ACC112 (cell line): ENCODE measurements around the gene ST7L.

Source experiments
- H2AFZ ChIP-seq: fragments of 200-600 bp; sonication (generic); one replicate; pipeline ENCODE4 v1.6.0; 2017; ENCODE audit warnings: antibody characterized with exemption, low read length; ENCODE audit not compliant: unreplicated experiment
- H3K27ac ChIP-seq: fragments of 200-600 bp; sonication (generic); 2 replicates; pipeline ENCODE4 v1.5.1; 2014; ENCODE audit warnings: low read depth, mild to moderate bottlenecking, antibody characterized with exemption, low read length, moderate library complexity
- H3K27me3 ChIP-seq: fragments of 200-600 bp; sonication (generic); 2 replicates; pipeline ENCODE4 v1.6.1; 2014; ENCODE audit warnings: mild to moderate bottlenecking, antibody characterized with exemption, low read length, moderate library complexity, mixed read lengths; ENCODE audit not compliant: insufficient read depth
- H3K36me3 ChIP-seq: fragments of 200-600 bp; sonication (generic); 2 replicates; pipeline ENCODE4 v1.6.1; 2016; ENCODE audit warnings: mild to moderate bottlenecking, antibody characterized with exemption, low read length, moderate library complexity, mixed read lengths; ENCODE audit not compliant: insufficient read depth
- H3K4me1 ChIP-seq: fragments of 200-600 bp; sonication (generic); one replicate; pipeline ENCODE4 v1.6.1; 2016; ENCODE audit warnings: low read length, mixed read lengths; ENCODE audit not compliant: insufficient read depth, unreplicated experiment, control insufficient read depth
- H3K4me3 ChIP-seq: fragments of 200-600 bp; sonication (generic); 2 replicates; pipeline ENCODE4 v1.5.1; 2014; ENCODE audit warnings: mild to moderate bottlenecking, low read depth, low read length
- H3K79me2 ChIP-seq: fragments of 200-600 bp; sonication (generic); one replicate; pipeline ENCODE4 v1.6.0; 2016; ENCODE audit warnings: low read length; ENCODE audit not compliant: control insufficient read depth, unreplicated experiment, insufficient read depth

ST7L gene

DNA sequence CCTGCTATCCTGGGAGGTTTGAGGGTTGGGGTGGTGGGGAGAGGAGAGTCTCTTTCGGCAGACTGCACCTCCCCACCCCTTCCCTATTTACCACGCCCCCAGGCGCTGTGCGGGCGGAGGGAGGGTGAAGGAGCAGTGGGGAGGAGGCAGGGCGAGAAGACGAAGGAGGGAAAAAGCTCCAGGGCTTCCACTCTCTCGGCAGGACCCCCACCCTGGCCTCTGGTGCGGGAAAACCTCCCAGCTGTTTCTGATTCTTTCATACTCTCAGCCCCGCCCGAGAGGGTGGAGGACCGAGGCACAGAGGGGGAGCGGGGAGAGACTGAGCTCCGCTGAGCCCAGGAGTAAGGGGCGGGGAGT is 111.0 kb downstream of the ST7L start:
- Histone ChIP-seq H3K79me2 (no peaks in the 10 kb centered on the region), H3K27ac (no peak overlapping the region), H2AFZ (peak overlapping the region; percentile 95), H3K4me3 (peak overlapping the region; percentile 76), H3K27me3 (peaks cover 32% of the 10 kb centered on the region), H3K36me3 (no peaks in the 10 kb centered on the region), H3K4me1 (peaks cover 8% of the 10 kb centered on the region)

DNA sequence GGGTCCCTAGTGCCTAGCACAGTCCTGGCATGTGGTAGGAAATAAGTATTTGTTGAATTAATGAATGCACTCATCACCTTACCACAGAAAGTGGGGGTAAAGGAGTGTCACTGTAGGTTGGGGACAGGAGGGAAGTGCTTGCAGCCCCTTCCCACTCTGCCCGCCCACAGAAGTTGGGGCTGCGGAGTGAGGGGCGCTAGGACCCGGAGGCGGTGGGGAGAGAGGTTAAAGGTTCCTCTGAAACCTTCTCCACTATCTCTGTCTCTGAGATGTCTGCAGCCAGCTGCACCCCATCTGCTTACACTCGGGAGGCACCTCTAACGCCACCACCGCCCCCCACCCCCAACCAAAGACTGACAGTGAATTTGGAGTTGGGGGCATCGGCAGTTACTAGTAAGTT is 111.6 kb downstream of the ST7L start:
- Histone ChIP-seq H2AFZ (no peak overlapping the region), H3K36me3 (no peaks in the 10 kb centered on the region), H3K27me3 (peaks cover 32% of the 10 kb centered on the region), H3K4me1 (peaks cover 8% of the 10 kb centered on the region), H3K27ac (no peak overlapping the region), H3K79me2 (no peaks in the 10 kb centered on the region), H3K4me3 (no peak overlapping the region; the same call in 1 of the 2 replicates)

DNA sequence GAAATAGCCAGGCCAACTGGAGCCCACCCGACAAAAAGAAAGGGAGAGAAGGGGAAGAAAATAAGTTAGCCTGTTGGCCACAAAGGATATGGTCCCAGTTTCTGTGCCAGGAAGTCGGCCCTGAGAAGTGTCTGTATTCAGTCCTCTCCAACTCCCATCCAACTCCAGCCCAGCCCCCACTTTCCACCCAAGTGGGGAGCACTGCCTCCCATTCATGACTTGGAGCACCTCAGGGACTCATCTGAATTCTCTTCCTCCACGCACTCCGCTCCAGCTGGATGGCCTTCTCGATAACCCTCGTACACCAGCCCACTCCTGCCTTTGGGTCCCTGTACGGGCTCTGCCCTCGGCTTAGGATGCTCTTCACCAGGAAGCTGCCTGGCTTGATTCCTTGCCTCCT is 112.2 kb downstream of the ST7L start:
- Histone ChIP-seq H3K79me2 (no peaks in the 10 kb centered on the region), H3K4me3 (no peak overlapping the region), H3K36me3 (no peaks in the 10 kb centered on the region), H3K4me1 (peaks cover 8% of the 10 kb centered on the region), H2AFZ (no peak overlapping the region), H3K27ac (no peak overlapping the region), H3K27me3 (peaks cover 32% of the 10 kb centered on the region)

DNA sequence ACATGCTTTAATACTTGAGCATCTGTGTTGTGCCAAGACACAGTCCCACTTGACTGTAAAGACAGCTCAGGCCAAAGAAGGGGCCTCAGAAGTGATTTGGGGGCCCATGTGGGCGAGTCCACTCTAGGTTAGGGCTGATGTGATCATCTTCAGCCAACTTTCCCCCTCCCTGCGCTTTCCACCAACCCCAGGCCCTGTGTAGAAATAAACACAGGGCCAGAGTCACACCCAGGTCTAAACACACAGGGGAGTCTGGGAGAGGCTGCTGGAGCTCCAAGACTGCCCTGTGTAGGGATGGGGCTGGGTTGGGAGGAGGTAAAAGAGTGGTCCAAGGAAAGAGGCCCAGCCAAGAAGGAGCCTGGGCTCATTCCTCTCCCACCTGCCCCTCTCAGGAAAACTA is 112.6 kb downstream of the ST7L start:
- Histone ChIP-seq H3K36me3 (no peaks in the 10 kb centered on the region), H3K27me3 (peaks cover 32% of the 10 kb centered on the region), H3K27ac (no peak overlapping the region), H3K4me3 (no peak overlapping the region), H3K79me2 (no peaks in the 10 kb centered on the region), H3K4me1 (peaks cover 12% of the 10 kb centered on the region), H2AFZ (no peak overlapping the region)

DNA sequence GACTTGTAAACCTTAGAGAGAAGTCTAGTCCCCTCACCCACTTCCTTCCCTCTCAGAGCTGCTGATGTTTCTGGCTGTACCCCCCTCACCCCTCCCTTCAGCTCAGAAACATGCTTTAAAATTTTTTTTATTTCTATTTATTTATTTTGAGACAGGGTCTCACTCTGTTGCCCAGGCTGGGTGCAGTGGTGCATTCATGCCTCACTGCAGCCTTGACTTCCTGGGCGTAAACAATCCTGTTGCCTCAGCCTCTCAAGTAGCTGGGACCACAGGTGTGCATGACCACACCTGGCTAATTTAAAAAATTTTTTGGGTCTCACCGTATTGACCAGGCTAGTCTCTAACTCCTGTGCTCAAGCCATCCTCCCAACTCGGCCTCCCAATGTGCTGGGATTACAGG is 113.1 kb downstream of the ST7L start:
- no peak overlapping the region for H2AFZ ChIP-seq
- H3K79me2 ChIP-seq: no peaks in the 10 kb centered on the region
- peaks cover 32% of the 10 kb centered on the region for H3K27me3 ChIP-seq
- H3K27ac ChIP-seq: no peak overlapping the region
- H3K4me3 ChIP-seq: no peak overlapping the region
- peaks cover 13% of the 10 kb centered on the region for H3K4me1 ChIP-seq
- H3K36me3 ChIP-seq: no peaks in the 10 kb centered on the region

DNA sequence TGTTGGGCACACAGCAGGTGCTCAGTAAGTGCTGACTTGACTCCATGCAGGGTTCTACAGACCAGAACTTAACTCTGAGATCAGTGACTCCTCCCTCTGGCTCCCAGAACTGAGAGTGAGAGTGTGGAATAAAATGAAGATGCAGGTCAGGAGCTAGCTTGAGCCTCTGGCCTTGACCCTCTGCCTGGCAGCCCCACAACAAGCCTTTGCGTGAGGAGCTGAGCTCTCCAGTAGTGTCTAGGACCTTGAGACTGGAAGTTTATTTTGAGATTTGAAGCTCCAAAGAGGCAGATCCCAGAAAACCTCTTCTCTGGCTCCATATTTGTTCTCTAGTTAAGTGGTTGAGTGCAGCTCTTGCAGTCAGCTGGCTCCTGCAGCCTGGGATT is 113.5 kb downstream of the ST7L start:
- H3K36me3 ChIP-seq: no peaks in the 10 kb centered on the region
- H3K4me1 ChIP-seq: peaks cover 13% of the 10 kb centered on the region
- no peaks in the 10 kb centered on the region for H3K79me2 ChIP-seq
- H3K4me3 ChIP-seq: no peak overlapping the region
- peaks cover 32% of the 10 kb centered on the region for H3K27me3 ChIP-seq
- H3K27ac ChIP-seq: no peak overlapping the region
- no peak overlapping the region for H2AFZ ChIP-seq

DNA sequence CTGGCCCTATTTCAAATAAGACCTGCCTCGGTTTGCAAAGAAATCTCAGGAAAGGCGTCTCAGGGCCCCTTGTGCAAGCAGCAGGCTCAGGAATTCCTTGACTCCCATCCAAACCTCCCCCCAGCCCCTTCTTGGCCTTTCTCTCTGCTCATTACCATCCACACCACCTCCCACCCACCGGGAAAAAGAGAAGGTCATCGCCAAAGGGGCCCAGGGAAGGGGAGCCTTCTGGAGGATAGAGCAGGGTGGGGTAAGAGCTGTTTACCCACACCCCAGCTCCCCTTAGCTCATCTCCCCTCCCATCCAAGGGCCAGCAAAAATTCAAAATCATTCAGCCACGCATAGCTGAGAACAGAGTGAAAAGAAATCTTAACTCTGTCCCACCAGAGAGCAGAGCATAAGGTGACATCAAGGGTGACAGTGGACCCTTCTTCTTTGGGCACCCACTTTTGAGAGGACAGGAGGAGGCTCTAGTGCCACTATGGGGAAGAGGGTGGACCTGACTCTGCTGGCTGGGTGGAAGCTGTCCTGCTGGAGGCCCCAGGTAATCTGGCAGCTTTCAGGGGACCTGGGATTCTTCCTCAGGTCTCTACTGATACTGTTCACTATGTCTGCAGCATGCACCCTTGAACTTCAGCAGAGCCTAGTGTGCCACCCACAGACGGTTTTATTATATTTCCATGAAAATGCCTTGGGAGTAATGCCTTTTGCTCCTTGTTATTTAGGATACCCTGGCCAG is 114.1 kb downstream of the ST7L start:
- H3K4me3 ChIP-seq: no peak overlapping the region
- no peak overlapping the region for H3K27ac ChIP-seq
- H2AFZ ChIP-seq: no peak overlapping the region
- no peaks in the 10 kb centered on the region for H3K36me3 ChIP-seq
- peaks cover 13% of the 10 kb centered on the region for H3K4me1 ChIP-seq
- H3K27me3 ChIP-seq: peaks cover 29% of the 10 kb centered on the region
- H3K79me2 ChIP-seq: no peaks in the 10 kb centered on the region

DNA sequence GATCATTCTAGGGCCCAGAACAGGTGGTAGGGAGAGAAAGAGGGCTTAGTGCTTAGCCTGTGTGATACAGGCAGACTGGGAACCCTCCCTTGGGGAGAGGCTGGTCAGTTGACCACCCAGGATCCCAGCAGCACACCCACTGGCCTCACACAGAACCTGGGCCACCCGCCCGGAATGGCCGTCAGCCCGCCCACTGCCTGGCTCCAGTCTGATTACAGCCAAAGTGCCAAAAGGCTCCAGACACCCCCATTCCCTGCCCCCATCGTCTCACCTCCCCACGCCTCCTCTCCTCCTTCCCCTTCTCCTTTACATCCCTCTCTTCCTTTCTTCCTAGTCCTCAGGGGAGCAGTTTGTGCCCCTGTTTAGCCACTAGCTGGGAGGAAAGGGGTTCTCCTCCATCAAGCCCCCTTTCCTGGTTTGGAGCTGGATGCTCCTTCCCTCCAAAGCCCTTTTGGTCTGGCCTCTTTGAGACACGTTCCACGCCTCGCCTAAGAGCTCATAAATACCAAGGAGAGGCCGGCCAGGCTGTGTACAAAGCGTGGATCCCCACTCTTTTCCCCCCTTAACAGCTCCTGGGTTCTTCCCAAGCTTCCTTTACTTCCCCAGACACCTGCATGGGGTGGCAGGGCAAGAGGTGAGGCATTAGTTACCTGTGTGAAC is 114.8 kb downstream of the ST7L start:
- peaks cover 13% of the 10 kb centered on the region for H3K4me1 ChIP-seq
- no peak overlapping the region for H3K4me3 ChIP-seq
- H3K27me3 ChIP-seq: peaks cover 22% of the 10 kb centered on the region
- no peak overlapping the region for H3K27ac ChIP-seq
- H3K36me3 ChIP-seq: no peaks in the 10 kb centered on the region
- H3K79me2 ChIP-seq: no peaks in the 10 kb centered on the region
- no peak overlapping the region for H2AFZ ChIP-seq

DNA sequence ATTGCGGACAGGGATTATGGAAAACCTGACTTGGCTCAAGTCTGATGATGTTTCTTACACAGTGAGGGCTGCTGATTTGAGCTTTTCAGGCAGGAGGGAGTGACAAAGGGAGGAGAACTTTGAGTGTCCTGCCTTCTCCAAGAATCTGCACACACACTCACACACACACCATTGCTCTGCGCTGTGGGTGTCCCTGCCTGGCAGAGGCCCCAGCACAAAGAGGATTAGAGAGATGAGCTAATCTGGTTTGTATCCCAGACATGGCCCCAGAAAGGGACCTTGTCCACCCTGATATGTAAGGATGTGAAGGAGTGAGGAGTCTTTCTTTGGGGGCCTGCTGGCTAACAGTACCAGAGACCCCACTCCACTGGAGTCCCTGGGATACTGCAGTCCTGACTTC is 116.1 kb downstream of the ST7L start:
- H3K4me3 ChIP-seq: no peak overlapping the region
- no peaks in the 10 kb centered on the region for H3K36me3 ChIP-seq
- H2AFZ ChIP-seq: no peak overlapping the region
- H3K27me3 ChIP-seq: peaks cover 9% of the 10 kb centered on the region; the same call in 1 of the 2 replicates
- no peak overlapping the region for H3K27ac ChIP-seq
- no peaks in the 10 kb centered on the region for H3K79me2 ChIP-seq
- H3K4me1 ChIP-seq: peaks cover 6% of the 10 kb centered on the region

DNA sequence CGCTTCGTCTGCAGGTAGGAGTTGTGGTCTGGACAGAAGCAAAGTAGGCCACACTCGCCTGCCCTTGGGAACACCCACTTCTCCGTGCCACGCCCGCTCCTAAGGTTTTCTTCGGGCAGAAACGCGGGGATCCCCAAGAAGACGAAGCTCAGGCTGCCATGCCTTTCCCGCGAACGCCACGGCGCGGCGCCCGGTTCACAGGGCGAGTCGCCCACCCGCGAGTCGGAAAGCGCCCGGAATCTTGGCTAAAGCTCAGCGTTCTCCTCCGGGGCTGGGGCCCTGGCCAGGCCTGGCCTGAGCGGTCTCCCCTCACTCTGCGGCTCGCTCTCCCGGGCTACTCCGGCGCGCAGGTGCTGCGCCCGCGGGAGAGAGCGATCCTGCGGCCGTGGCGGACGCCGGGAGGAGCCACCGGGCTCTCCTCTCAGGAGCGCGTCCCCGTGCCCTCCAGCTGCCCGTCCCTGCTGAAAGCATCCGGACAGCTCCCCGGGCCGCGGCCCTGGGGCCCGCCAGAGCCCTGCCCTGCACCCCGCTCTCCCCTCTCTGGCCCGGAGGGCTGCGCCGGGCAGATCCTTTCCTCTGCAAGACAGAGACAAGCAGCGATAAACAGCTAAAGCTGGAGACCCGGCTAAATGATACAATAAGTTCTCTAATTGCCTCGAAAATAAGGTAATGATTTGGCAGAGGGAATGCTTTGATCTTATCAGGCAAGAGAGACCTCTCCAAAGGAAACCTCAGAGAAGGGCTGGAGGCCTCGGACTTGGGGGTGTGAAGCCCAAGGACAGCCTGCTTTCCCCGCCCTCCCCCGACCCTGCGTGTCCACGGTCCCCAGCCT is 116.9 kb downstream of the ST7L start:
- Histone ChIP-seq H3K79me2 (no peaks in the 10 kb centered on the region), H3K27ac (no peak overlapping the region), H3K36me3 (no peaks in the 10 kb centered on the region), H3K4me1 (peaks cover 5% of the 10 kb centered on the region), H2AFZ (peak overlapping the region; percentile 83), H3K27me3 (peaks cover under 1% of the 10 kb centered on the region; the same call in 1 of the 2 replicates), H3K4me3 (peak overlapping the region; percentile 78)
